GM12878 (cell line): ENCODE results near the gene CGN. TPM values are rescaled to one million over a fixed set of nuclear protein-coding genes. Genes with fewer than 3 reads are reported as not detected.

Experiments used
- ATAC-seq: fragments of 200-7000 bp; cut with Tn5 transposase; 3 replicates; pipeline ENCODE4 v1.9.1; 2020; ENCODE audit warnings: mild to moderate bottlenecking, moderate library complexity
- BruUV-seq: library from RNA; stranded (reverse); fragments of 400-500 nt; replicated peaks from 2 replicates; lab custom pipeline; 2021; lab: Mats Ljungman, UMichigan
- CTCF ChIA-PET: fragments of 300-600 bp; sonication (Branson Sonifier 250); formaldehyde crosslinking; extraction: SDS; loops from one replicate; lab custom pipeline; 2021; ENCODE audit warnings: inconsistent platforms; lab: Yijun Ruan, JAX
- POLR2A ChIA-PET: fragments of 350-600 bp; formaldehyde crosslinking; extraction: SDS; loops from one replicate; lab custom pipeline; 2021; ENCODE audit warnings: inconsistent platforms; lab: Charles Lee
- RAD21 ChIA-PET: fragments of 300-600 bp; sonication (Branson Sonifier 250); formaldehyde crosslinking; loops from one replicate; lab custom pipeline; 2023; ENCODE audit warnings: antibody characterized with exemption; ENCODE audit not compliant: unreplicated experiment; lab: Charles Lee
- SMC1A ChIA-PET: fragments of 300-600 bp; sonication (Branson Sonifier 250); formaldehyde crosslinking; loops from one replicate; lab custom pipeline; 2023; ENCODE audit not compliant: unreplicated experiment, uncharacterized antibody; lab: Charles Lee
- DNase-seq: peaks from one replicate; pipeline ENCODE4 v3.0.0-alpha.2; 2011; ENCODE audit warnings: low read depth, low spot score
- FAIRE-seq: peaks from 3 replicates; lab custom pipeline; 2011; peaks lifted over from hg19 to GRCh38; lab: Jason Lieb, UNC
- H2AFZ ChIP-seq: 2 replicates; pipeline ENCODE4 v1.6.0; 2011; ENCODE audit warnings: low read depth, low read length, control low read depth; ENCODE audit not compliant: control insufficient read depth
- H3K27ac ChIP-seq: 2 replicates; pipeline ENCODE4 v1.5.1; 2011; ENCODE audit warnings: control low read depth; ENCODE audit not compliant: control insufficient read depth, insufficient read depth
- H3K27me3 ChIP-seq, 2 experiments: replicated peaks in 1 of 2; 2 replicates each; pipeline versions ENCODE4 v1.6.0 to v1.6.1; 2011; ENCODE audit warnings: low read length in 1 of 2; ENCODE audit not compliant: control insufficient read depth in 2 of 2, insufficient read depth in 2 of 2
- H3K36me3 ChIP-seq, 2 experiments: 2 replicates each; pipeline ENCODE4 v1.5.1; 2011; ENCODE audit warnings: low read length in 1 of 2; ENCODE audit not compliant: control insufficient read depth in 2 of 2, insufficient read depth in 2 of 2
- H3K4me1 ChIP-seq: 2 replicates; pipeline ENCODE4 v1.6.1; 2011; ENCODE audit warnings: mild to moderate bottlenecking, low read length, moderate library complexity, mixed read lengths; ENCODE audit not compliant: control insufficient read depth, insufficient read depth
- H3K4me2 ChIP-seq: 2 replicates; pipeline ENCODE4 v1.6.0; 2011; ENCODE audit warnings: control low read depth; ENCODE audit not compliant: control insufficient read depth, insufficient read depth
- H3K4me3 ChIP-seq: fragments of 200-600 bp; sonication (generic); 2 replicates; pipeline ENCODE4 v1.5.1; 2016
- H3K79me2 ChIP-seq: 2 replicates; pipeline ENCODE4 v1.6.0; 2011; ENCODE audit warnings: low read length; ENCODE audit not compliant: control insufficient read depth, insufficient read depth
- H3K9ac ChIP-seq: 2 replicates; pipeline ENCODE4 v1.8.0; 2011; ENCODE audit warnings: low read length, control low read depth, mixed read lengths; ENCODE audit not compliant: control insufficient read depth, insufficient read depth
- H3K9me3 ChIP-seq: replicated peaks from 3 replicates; pipeline ENCODE4 v1.5.1; 2011; ENCODE audit warnings: mild to moderate bottlenecking, low read length; ENCODE audit not compliant: control insufficient read depth, insufficient read depth
- H4K20me1 ChIP-seq: 2 replicates; pipeline ENCODE4 v1.6.0; 2011; ENCODE audit not compliant: control insufficient read depth, insufficient read depth
- CBFB ChIP-seq: IDR thresholded peaks from 2 replicates; pipeline ENCODE4 v1.6.1; 2016; ENCODE audit warnings: antibody characterized with exemption, low read depth
- ETV6 ChIP-seq, 2 experiments: fragments of 450-650 bp in 1 of 2; IDR thresholded peaks in 1 of 2; conservative IDR thresholded peaks in 1 of 2; 2 replicates each; pipeline ENCODE4 v1.6.1; 2014; ENCODE audit warnings: antibody characterized with exemption in 1 of 2, borderline replicate concordance in 1 of 2, low read depth in 1 of 2, mild to moderate bottlenecking in 1 of 2, moderate library complexity in 1 of 2
- KAT2A ChIP-seq: conservative IDR thresholded peaks from 2 replicates; pipeline ENCODE4 v1.6.1; 2011; ENCODE audit warnings: low read depth, low read length; ENCODE audit not compliant: control insufficient read depth
- KLF5 ChIP-seq: fragments of 450-650 bp; IDR thresholded peaks from 2 replicates; pipeline ENCODE4 v1.6.1; 2014; ENCODE audit warnings: mild to moderate bottlenecking; ENCODE audit not compliant: partially characterized antibody
- MYB ChIP-seq: fragments of 150-350 bp; IDR thresholded peaks from 2 replicates; pipeline ENCODE4 v1.6.1; 2014; ENCODE audit warnings: mild to moderate bottlenecking, low read depth, low read length, borderline replicate concordance
- RELA ChIP-seq: fragments of 450-650 bp; IDR thresholded peaks from 2 replicates; pipeline ENCODE4 v1.8.0; 2014; ENCODE audit warnings: borderline replicate concordance; ENCODE audit not compliant: partially characterized antibody
- SIN3A ChIP-seq: IDR thresholded peaks from 2 replicates; pipeline ENCODE4 v1.6.1; 2012; ENCODE audit warnings: low read depth, low read length, improper control_type of control experiment
- SREBF2 ChIP-seq: IDR thresholded peaks from 2 replicates; pipeline ENCODE4 v1.6.1; 2012; ENCODE audit warnings: mild to moderate bottlenecking, low read length
- TCF3 ChIP-seq: IDR thresholded peaks from 2 replicates; pipeline ENCODE4 v1.6.1; 2012; ENCODE audit warnings: low read depth, mild to moderate bottlenecking, low read length, borderline replicate concordance; ENCODE audit not compliant: insufficient read depth
- ZNF207 ChIP-seq: fragments of 450-650 bp; IDR thresholded peaks from 2 replicates; pipeline ENCODE4 v1.6.1; 2014; ENCODE audit warnings: antibody characterized with exemption, mild to moderate bottlenecking, borderline replicate concordance
- WGBS: methylation state at CpG from one replicate; pipeline ENCODE4 v1.1.6; 2016; ENCODE audit warnings: low lambda C conversion rate; ENCODE audit not compliant: insufficient replicate concordance, insufficient coverage; ENCODE audit errors: missing lambda C conversion rate; 5-methylcytosine and 5-hydroxymethylcytosine counted together
- in situ Hi-C: fragments of 300-500 bp; cut with MboI; formaldehyde crosslinking; loops from 9 replicates; pipeline ENCODE4 v1.14.3; 2018; ENCODE audit warnings: mixed read lengths
- intact Hi-C: fragments of 100-400 bp; cut with micrococcal nuclease; formaldehyde crosslinking; loops from one replicate; pipeline ENCODE4 v1.14.2; 2022; ENCODE audit not compliant: unreplicated experiment
- polyA plus RNA-seq, 11 experiments: library from polyadenylated mRNA; depleted of rRNA in 4 of 11; unstranded in 6 of 11; stranded (reverse) in 5 of 11; fragments of >200 nt; fragmentation: Nextera tagmentation in 4 of 11; fragmentation: Illumina TruSeq in 1 of 11; extraction: Ambion mirVana in 4 of 11; extraction: Trizol in 1 of 11; gene quantifications; 1 replicate in 1 of 11; 2 replicates in 10 of 11; pipeline versions ENCODE4 v1.2.1 to v1.2.3, GENCODE V29; 2011 to 2016; ENCODE audit warnings: inconsistent platforms in 2 of 11, missing spikeins in 2 of 11, low read depth in 1 of 11
- total RNA-seq, 4 experiments: library from RNA; depleted of rRNA in 3 of 4; stranded (reverse); fragments of >200 nt in 3 of 4; fragmentation: Illumina TruSeq in 1 of 4; extraction: Trizol in 1 of 4; gene quantifications; 2 replicates each; pipeline versions ENCODE4 v1.2.1 to v1.2.3, GENCODE V29; 2013 to 2021
- TF ChIP-seq, protein P1 (sequence below): IDR thresholded peaks from 2 replicates; pipeline ENCODE4 v1.6.1; 2011; ENCODE audit warnings: borderline replicate concordance, low read depth, mild to moderate bottlenecking, moderate library complexity, mixed read lengths, low read length; ENCODE audit not compliant: insufficient read depth; ENCODE audit errors: extremely low read length
- TF ChIP-seq, protein P2 (sequence below): IDR thresholded peaks from 2 replicates; pipeline ENCODE4 v1.6.1; 2011; ENCODE audit warnings: mild to moderate bottlenecking, low read depth, low read length, moderate library complexity; ENCODE audit not compliant: insufficient replicate concordance
- TF ChIP-seq, protein P3 (sequence below): IDR thresholded peaks from 2 replicates; pipeline ENCODE4 v1.6.1; 2012; ENCODE audit warnings: mild to moderate bottlenecking, low read depth, low read length
- TF ChIP-seq, protein P4 (sequence below): IDR thresholded peaks from 2 replicates; pipeline ENCODE4 v1.6.1; 2012; ENCODE audit warnings: low read depth, low read length, improper control_type of control experiment

The CGN gene
- total and polyA plus RNA-seq, 10 of the 15 experiments (the other 5 are each of a cell fraction or from before 2014, with no cell fraction given): 0.11 to 6.5 (median 3.4) TPM

DNA sequence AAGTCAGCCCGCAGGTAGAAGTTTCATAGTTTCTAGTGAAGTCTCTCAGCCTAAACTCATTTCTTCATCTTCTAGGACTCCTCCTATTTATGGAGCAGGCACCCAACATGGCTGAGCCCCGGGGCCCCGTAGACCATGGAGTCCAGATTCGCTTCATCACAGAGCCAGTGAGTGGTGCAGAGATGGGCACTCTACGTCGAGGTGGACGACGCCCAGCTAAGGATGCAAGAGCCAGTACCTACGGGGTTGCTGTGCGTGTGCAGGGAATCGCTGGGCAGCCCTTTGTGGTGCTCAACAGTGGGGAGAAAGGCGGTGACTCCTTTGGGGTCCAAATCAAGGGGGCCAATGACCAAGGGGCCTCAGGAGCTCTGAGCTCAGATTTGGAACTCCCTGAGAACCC, 7.2 kb downstream of the CGN start (continued):
- TF ChIP-seq, protein P1, sequence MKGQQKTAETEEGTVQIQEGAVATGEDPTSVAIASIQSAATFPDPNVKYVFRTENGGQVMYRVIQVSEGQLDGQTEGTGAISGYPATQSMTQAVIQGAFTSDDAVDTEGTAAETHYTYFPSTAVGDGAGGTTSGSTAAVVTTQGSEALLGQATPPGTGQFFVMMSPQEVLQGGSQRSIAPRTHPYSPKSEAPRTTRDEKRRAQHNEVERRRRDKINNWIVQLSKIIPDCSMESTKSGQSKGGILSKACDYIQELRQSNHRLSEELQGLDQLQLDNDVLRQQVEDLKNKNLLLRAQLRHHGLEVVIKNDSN: no peak
- TF ChIP-seq, protein P2, sequence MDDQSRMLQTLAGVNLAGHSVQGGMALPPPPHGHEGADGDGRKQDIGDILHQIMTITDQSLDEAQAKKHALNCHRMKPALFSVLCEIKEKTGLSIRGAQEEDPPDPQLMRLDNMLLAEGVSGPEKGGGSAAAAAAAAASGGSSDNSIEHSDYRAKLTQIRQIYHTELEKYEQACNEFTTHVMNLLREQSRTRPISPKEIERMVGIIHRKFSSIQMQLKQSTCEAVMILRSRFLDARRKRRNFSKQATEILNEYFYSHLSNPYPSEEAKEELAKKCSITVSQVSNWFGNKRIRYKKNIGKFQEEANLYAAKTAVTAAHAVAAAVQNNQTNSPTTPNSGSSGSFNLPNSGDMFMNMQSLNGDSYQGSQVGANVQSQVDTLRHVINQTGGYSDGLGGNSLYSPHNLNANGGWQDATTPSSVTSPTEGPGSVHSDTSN: no peak
- TF ChIP-seq, protein P3, sequence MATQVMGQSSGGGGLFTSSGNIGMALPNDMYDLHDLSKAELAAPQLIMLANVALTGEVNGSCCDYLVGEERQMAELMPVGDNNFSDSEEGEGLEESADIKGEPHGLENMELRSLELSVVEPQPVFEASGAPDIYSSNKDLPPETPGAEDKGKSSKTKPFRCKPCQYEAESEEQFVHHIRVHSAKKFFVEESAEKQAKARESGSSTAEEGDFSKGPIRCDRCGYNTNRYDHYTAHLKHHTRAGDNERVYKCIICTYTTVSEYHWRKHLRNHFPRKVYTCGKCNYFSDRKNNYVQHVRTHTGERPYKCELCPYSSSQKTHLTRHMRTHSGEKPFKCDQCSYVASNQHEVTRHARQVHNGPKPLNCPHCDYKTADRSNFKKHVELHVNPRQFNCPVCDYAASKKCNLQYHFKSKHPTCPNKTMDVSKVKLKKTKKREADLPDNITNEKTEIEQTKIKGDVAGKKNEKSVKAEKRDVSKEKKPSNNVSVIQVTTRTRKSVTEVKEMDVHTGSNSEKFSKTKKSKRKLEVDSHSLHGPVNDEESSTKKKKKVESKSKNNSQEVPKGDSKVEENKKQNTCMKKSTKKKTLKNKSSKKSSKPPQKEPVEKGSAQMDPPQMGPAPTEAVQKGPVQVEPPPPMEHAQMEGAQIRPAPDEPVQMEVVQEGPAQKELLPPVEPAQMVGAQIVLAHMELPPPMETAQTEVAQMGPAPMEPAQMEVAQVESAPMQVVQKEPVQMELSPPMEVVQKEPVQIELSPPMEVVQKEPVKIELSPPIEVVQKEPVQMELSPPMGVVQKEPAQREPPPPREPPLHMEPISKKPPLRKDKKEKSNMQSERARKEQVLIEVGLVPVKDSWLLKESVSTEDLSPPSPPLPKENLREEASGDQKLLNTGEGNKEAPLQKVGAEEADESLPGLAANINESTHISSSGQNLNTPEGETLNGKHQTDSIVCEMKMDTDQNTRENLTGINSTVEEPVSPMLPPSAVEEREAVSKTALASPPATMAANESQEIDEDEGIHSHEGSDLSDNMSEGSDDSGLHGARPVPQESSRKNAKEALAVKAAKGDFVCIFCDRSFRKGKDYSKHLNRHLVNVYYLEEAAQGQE: no peak
- TF ChIP-seq, all 136 proteins: peak for 0

DNA sequence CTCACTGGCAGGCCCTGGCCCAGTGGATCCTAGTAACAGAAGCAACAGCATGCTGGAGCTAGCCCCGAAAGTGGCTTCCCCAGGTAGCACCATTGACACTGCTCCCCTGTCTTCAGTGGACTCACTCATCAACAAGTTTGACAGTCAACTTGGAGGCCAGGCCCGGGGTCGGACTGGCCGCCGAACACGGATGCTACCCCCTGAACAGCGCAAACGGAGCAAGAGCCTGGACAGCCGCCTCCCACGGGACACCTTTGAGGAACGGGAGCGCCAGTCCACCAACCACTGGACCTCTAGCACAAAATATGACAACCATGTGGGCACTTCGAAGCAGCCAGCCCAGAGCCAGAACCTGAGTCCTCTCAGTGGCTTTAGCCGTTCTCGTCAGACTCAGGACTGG, 7.7 kb downstream of the CGN start:
- Histone ChIP-seq H3K9me3 (no peaks in the 10 kb centered on the region), H4K20me1 (no peaks in the 10 kb centered on the region), H3K27me3 (no peaks in the 10 kb centered on the region; a peak in 1 of 4 replicates), H3K9ac (no peak overlapping the region), H3K79me2 (no peaks in the 10 kb centered on the region), H3K4me2 (no peak overlapping the region), H2AFZ (no peak overlapping the region), H3K4me1 (0 out of 2 replicates have a peak, but pooled peaks cover under 1% of the 10 kb centered on the region), H3K4me3 (no peak overlapping the region)
- in situ Hi-C loops: no loop called here
- DNase-seq: no peak
- CTCF ChIA-PET: interaction anchor here (2.4 kb wide), 1 partner anchor 14 kb away, joined by 5 read pairs; no protein-coding TSS in a partner anchor
- intact Hi-C loops: no loop called here
- 69% methylated on average over 15 of the region's 15 CpGs for WGBS
- no TSS peak for BruUV-seq
- FAIRE-seq: no peak
- SMC1A ChIA-PET: no interaction called here
- POLR2A ChIA-PET: no interaction called here
- TF ChIP-seq ZNF207: no peak
- TF ChIP-seq, protein P4, sequence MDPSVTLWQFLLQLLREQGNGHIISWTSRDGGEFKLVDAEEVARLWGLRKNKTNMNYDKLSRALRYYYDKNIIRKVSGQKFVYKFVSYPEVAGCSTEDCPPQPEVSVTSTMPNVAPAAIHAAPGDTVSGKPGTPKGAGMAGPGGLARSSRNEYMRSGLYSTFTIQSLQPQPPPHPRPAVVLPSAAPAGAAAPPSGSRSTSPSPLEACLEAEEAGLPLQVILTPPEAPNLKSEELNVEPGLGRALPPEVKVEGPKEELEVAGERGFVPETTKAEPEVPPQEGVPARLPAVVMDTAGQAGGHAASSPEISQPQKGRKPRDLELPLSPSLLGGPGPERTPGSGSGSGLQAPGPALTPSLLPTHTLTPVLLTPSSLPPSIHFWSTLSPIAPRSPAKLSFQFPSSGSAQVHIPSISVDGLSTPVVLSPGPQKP: no peak
- TF ChIP-seq CBFB: no peak
- TF ChIP-seq MYB: no peak
- no peak for TF ChIP-seq KAT2A
- no peak for TF ChIP-seq RELA
- TF ChIP-seq KLF5: no peak
- TF ChIP-seq TCF3: no peak
- no peak for TF ChIP-seq SREBF2
- no peak for TF ChIP-seq ETV6 (conservative IDR thresholded peaks at IDR 0.05 in 1 of 2, IDR thresholded peaks at IDR 0.05 in 1 of 2; ENCODE audit: borderline replicate concordance in 1 of 2, low read depth in 1 of 2)
- no peak for TF ChIP-seq SIN3A
- TF ChIP-seq, all 136 proteins: peak for 0
- H3K36me3 ChIP-seq: no peaks in the 10 kb centered on the region
- ATAC-seq: no peak
- no peak overlapping the region for H3K27ac ChIP-seq
- RAD21 ChIA-PET: no interaction called here
